WI38 (cell line): ENCODE measurements around the gene DNAJB5.

Experiments
- H3K4me3 ChIP-seq: 2 replicates; pipeline ENCODE4 v1.5.1; 2011; ENCODE audit warnings: low read depth, mild to moderate bottlenecking, control low read depth, low read length
- CTCF ChIP-seq: IDR thresholded peaks from 2 replicates; pipeline ENCODE4 v1.5.1; 2012; ENCODE audit warnings: low read depth, mild to moderate bottlenecking, control low read depth, low read length

Gene DNAJB5

DNA sequence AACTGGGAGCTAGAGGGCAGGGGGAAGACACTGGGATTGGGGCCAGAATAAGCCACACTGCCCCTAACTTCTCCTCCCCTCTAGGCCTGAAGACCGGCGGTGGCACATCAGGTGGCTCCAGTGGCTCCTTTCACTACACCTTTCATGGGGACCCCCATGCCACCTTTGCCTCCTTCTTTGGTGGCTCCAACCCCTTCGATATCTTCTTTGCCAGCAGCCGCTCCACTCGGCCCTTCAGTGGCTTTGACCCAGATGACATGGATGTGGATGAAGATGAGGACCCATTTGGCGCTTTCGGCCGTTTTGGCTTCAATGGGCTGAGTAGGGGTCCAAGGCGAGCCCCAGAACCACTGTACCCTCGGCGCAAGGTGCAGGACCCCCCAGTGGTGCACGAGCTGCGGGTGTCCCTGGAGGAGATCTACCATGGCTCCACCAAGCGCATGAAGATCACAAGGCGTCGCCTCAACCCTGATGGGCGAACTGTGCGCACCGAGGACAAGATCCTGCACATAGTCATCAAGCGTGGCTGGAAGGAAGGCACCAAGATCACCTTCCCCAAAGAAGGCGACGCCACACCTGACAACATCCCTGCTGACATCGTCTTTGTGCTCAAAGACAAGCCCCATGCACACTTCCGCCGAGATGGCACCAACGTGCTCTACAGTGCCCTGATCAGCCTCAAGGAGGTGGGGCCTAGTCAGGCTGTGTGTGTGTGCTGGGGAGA is 6.8 kb downstream of the DNAJB5 start:
- no peak for TF ChIP-seq CTCF
- no peak overlapping the region for H3K4me3 ChIP-seq

- TF ChIP-seq CTCF, result no peak
These were observed 7.3 kb downstream of the DNAJB5 start for GRCh38 chr9:34996905-34997279.

GRCh38 chr9:34997379-34997781 is 7.8 kb downstream of the DNAJB5 start:
- TF ChIP-seq CTCF, result no peak
- no peak overlapping the region for H3K4me3 ChIP-seq

More at GRCh38 chr9:34996905-34997279, 7.3 kb downstream of the DNAJB5 start:
- no peak overlapping the region for H3K4me3 ChIP-seq

- TF ChIP-seq CTCF, result no peak
- no peak overlapping the region for H3K4me3 ChIP-seq
These were observed 8.7 kb downstream of the DNAJB5 start for GRCh38 chr9:34998266-34998665.

DNA sequence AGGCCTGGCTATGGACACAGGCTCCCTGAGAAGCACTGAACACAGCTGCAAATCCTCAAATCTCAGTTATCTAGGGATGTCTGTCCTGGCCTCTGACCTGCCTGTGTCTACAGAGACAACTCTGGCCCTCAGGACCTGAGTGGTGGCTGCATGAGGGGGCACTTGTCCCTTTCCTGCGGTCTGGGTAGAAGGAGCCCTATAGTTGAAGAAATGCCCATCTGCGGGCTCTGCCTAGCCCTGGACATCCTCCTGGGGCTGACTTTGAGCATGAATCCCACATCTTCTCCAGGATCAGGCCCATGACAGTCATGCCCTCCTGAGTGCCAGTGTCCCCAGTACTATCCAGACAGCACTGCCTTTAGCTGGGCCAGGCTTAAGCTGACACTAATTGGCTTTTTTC is 10.0 kb downstream of the DNAJB5 start:
- no peak for TF ChIP-seq CTCF
- no peak overlapping the region for H3K4me3 ChIP-seq

- no peak for TF ChIP-seq CTCF
- no peak overlapping the region for H3K4me3 ChIP-seq
These were observed 11.2 kb downstream of the DNAJB5 start for GRCh38 chr9:35000535-35001284.

DNA sequence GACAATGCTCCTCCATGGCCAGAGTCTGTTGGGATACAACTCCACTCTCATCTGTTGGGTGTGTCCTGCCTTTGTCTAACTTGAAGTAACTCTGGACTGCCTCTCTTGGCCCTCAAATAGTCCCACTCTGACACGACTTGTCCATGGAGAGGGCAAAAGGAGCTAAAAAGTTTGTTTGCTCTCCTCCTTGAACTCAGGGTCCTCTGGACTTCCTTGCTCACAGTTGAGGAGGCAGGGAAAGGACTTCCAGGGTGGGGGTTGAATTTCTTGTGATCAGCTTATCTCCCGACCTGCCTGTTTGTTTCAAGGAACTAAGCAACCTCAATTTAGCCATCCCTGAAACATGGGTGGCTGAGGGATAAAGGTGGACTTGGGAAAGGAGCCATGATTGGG is 11.7 kb downstream of the DNAJB5 start:
- H3K4me3 ChIP-seq, result no peak overlapping the region
- no peak for TF ChIP-seq CTCF
